ENCODE data around the gene CFAP53. TPM values are rescaled to one million over a fixed set of nuclear protein-coding genes. Genes with fewer than 3 reads are reported as not detected.

CFAP53 gene
- total RNA-seq, 2 donors from 2014 or later = 0.35 TPM; not detected in 1

DNA sequence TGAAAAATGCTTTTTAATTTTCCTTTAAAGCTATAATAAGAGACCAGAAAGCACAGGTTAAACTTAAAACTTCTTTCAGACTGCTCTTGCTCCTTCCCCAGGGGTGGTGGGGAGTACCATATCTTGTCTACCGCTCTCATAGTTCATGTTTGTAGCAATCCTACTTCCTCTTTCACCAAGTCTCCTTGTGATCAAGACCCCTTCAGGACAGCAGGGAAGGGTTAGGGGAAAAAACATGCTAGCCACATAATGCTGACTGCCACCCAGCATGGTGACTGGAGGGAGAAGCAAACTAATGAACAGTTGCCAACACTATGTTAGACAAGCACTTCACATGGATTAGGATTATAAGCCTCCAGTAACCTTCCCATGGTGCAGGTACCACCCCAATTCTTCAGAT is 79.9 kb downstream of the CFAP53 start:
- no peaks in the 10 kb centered on the region for H3K4me1 ChIP-seq (ENCODE audit: control insufficient read depth in 1 of 2, low read depth in 2 of 2)
- no peak overlapping the region for H3K27ac ChIP-seq
- H3K36me3 ChIP-seq = no peaks in the 10 kb centered on the region
- no peaks in the 10 kb centered on the region for H3K27me3 ChIP-seq (replicated peaks; ENCODE audit: insufficient read depth)
- ATAC-seq (ENCODE audit: insufficient number of reproducible peaks, low FRiP score, low read depth) (no peak), DNase-seq (ENCODE audit: low spot score) (no peak)
- H3K4me3 ChIP-seq = no peak overlapping the region
- TF ChIP-seq, protein P1, sequence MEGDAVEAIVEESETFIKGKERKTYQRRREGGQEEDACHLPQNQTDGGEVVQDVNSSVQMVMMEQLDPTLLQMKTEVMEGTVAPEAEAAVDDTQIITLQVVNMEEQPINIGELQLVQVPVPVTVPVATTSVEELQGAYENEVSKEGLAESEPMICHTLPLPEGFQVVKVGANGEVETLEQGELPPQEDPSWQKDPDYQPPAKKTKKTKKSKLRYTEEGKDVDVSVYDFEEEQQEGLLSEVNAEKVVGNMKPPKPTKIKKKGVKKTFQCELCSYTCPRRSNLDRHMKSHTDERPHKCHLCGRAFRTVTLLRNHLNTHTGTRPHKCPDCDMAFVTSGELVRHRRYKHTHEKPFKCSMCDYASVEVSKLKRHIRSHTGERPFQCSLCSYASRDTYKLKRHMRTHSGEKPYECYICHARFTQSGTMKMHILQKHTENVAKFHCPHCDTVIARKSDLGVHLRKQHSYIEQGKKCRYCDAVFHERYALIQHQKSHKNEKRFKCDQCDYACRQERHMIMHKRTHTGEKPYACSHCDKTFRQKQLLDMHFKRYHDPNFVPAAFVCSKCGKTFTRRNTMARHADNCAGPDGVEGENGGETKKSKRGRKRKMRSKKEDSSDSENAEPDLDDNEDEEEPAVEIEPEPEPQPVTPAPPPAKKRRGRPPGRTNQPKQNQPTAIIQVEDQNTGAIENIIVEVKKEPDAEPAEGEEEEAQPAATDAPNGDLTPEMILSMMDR (IDR thresholded peaks at IDR 0.05) = no peak
- H3K9me3 ChIP-seq = no peaks in the 10 kb centered on the region

DNA sequence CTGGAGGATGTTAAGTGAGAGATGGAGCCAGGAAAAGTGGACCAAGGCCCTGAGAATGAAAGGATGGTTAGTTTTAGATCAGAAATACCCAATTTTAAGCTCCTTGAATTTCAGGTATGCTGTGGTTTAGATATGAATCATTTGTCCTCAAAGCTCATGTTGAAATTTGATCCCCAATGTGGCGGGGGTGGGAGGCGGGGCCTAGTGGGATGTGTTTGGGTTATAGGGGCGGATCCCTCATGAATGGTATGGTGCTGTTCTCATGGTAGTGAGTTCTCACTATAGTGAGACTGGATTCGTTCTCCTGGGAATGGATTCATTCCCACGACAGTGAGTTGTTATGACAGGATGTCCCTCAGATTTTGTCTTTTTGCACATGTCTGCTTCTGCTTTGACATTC is 82.7 kb downstream of the CFAP53 start:
- no peak for DNase-seq (ENCODE audit: low spot score)
- H3K27me3 ChIP-seq (replicated peaks; ENCODE audit: insufficient read depth) = no peaks in the 10 kb centered on the region
- no peak for ATAC-seq (ENCODE audit: insufficient number of reproducible peaks, low FRiP score, low read depth)
- H3K4me3 ChIP-seq = no peak overlapping the region
- H3K9me3 ChIP-seq = no peaks in the 10 kb centered on the region
- H3K27ac ChIP-seq = no peak overlapping the region
- TF ChIP-seq, protein P1 (IDR thresholded peaks at IDR 0.05) = no peak
- no peaks in the 10 kb centered on the region for H3K36me3 ChIP-seq
- no peaks in the 10 kb centered on the region for H3K4me1 ChIP-seq (ENCODE audit: control insufficient read depth in 1 of 2, low read depth in 2 of 2)

DNA sequence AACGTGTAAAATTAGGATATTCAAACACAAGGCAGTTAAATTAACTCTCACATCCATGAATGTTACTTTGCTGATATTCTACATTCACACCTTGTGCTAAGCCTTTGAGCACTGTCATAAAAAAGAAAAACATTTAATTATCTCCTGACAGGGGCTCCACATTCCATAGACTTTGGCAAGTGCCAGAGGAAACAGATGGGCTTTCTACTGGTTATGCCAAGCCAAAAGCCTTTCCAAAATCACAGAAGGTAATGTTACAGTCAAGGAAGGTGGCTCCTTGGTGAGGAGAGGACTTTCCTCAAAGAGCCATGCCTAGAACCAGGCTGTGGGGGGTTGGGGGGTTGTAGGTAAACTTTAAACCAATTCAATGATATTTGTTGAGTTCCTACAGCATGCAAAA is 83.8 kb downstream of the CFAP53 start:
- no peaks in the 10 kb centered on the region for H3K4me1 ChIP-seq (ENCODE audit: control insufficient read depth in 1 of 2, low read depth in 2 of 2)
- no peak for DNase-seq (ENCODE audit: low spot score)

DNA sequence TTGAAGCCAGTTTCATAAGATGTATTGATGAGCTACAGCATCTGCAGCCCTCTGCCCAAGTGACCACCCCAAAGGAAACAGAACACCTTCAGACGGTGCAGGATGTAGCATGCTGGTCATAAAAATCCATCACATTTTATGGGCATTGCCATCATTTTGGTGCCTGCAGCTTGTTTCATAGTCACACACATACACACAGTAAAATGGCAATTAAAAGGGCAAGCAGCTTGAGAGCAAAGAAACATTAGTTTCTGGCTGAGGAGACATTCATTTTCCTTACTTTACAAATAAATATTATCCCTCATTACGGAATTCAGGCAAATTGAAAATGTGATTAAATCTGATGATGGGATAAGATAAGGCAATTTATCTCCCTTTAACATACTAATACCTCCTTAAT is 84.7 kb downstream of the CFAP53 start:
- Histone ChIP-seq H3K9me3 (no peaks in the 10 kb centered on the region), H3K27ac (no peak overlapping the region), H3K27me3 (replicated peaks; ENCODE audit: insufficient read depth) (no peaks in the 10 kb centered on the region), H3K4me3 (no peak overlapping the region), H3K36me3 (no peaks in the 10 kb centered on the region), H3K4me1 (ENCODE audit: control insufficient read depth in 1 of 2, low read depth in 2 of 2) (no peaks in the 10 kb centered on the region)
- DNase-seq (ENCODE audit: low spot score) (no peak), ATAC-seq (ENCODE audit: insufficient number of reproducible peaks, low FRiP score, low read depth) (no peak)
- TF ChIP-seq, protein P1 (IDR thresholded peaks at IDR 0.05) = no peak

More for the DNA sequence above, 83.8 kb downstream of the CFAP53 start:
- Histone ChIP-seq H3K4me3 (no peak overlapping the region), H3K27ac (no peak overlapping the region), H3K36me3 (no peaks in the 10 kb centered on the region), H3K27me3 (replicated peaks; ENCODE audit: insufficient read depth) (no peaks in the 10 kb centered on the region), H3K9me3 (no peaks in the 10 kb centered on the region)
- TF ChIP-seq, protein P1 (IDR thresholded peaks at IDR 0.05) = no peak
- ATAC-seq (ENCODE audit: insufficient number of reproducible peaks, low FRiP score, low read depth) = no peak

DNA sequence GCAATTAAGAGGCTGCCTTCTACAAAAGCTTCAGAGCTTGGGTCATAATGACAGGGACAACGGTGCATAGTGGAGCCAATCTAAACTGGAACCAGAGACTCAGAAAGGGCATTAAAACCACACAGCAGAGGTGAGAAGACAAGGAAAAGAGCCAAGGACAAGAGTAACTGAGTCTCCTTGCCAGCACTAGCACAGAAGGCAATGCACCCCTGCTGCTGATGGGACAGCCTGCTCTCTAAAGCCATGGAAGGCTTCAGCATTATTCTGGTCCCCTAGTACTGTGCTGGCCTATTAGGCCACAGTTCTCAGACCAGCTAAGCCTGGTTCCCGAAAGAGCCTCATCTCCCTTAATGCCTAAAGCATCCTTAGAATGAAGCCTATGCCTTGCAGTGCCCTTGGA is 86.8 kb downstream of the CFAP53 start:
- no peaks in the 10 kb centered on the region for H3K9me3 ChIP-seq
- no peaks in the 10 kb centered on the region for H3K4me1 ChIP-seq (ENCODE audit: control insufficient read depth in 1 of 2, low read depth in 2 of 2)
- TF ChIP-seq, protein P1 (IDR thresholded peaks at IDR 0.05) = no peak
- no peaks in the 10 kb centered on the region for H3K36me3 ChIP-seq
- no peak overlapping the region for H3K27ac ChIP-seq
- no peak overlapping the region for H3K4me3 ChIP-seq
- ATAC-seq (ENCODE audit: insufficient number of reproducible peaks, low FRiP score, low read depth) (no peak), DNase-seq (ENCODE audit: low spot score) (no peak)
- H3K27me3 ChIP-seq (replicated peaks; ENCODE audit: insufficient read depth) = no peaks in the 10 kb centered on the region

Data from thoracic aorta (tissue), 2 donors.